ENCODE measurements around the gene KCNK3. TPM values are rescaled to one million over a fixed set of nuclear protein-coding genes. Genes with fewer than 3 reads are reported as not detected.

Gene KCNK3
- total RNA-seq, 3 donors from 2014 or later (not counting 1 experiment from before 2014, with no cell fraction given), result not detected

DNA sequence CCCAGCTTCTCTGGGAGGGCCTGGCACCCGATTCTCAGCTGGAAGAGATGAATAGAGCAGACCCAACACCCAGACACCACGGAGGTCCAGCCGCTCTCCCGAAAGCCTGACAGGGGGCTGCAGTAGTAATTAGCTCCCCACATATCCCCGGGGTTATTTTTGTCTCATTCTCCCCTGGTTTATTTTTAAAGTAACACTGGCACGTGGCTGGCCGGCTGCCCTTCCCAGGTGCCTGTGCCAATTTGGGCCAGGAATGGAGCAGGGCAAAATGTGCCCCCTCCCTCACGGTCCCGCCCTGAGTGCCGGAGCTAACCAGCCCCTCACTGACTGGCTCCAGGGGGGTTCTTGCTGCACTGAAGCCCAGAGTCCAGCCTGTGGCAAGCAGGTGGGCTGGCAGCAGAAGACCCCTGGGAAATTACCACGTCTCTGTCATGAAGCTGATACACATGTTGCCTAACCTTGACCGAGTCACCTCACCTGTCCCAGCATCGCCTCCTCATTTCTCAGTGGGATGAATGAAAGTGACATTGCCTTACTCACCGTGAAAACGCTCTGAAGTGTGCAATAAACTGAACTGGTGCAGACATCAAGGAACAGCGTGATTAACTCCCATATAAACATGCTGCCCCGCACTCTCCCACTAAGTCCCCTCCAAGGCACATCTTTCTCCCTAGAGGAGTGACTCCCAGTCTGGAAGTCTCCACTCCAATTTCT is 18.4 kb downstream of the KCNK3 start:
- no peak overlapping the region for H3K27ac ChIP-seq (ENCODE audit: low read length)
- no peak overlapping the region for H3K4me3 Mint-ChIP-seq
- TF ChIP-seq, protein P1, sequence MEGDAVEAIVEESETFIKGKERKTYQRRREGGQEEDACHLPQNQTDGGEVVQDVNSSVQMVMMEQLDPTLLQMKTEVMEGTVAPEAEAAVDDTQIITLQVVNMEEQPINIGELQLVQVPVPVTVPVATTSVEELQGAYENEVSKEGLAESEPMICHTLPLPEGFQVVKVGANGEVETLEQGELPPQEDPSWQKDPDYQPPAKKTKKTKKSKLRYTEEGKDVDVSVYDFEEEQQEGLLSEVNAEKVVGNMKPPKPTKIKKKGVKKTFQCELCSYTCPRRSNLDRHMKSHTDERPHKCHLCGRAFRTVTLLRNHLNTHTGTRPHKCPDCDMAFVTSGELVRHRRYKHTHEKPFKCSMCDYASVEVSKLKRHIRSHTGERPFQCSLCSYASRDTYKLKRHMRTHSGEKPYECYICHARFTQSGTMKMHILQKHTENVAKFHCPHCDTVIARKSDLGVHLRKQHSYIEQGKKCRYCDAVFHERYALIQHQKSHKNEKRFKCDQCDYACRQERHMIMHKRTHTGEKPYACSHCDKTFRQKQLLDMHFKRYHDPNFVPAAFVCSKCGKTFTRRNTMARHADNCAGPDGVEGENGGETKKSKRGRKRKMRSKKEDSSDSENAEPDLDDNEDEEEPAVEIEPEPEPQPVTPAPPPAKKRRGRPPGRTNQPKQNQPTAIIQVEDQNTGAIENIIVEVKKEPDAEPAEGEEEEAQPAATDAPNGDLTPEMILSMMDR (IDR thresholded peaks at IDR 0.05), result no peak
- no peaks in the 10 kb centered on the region for H3K9me3 ChIP-seq (ENCODE audit: control insufficient read depth, insufficient read depth, low read length)
- H3K9me3 Mint-ChIP-seq, result no peaks in the 10 kb centered on the region
- H3K4me3 ChIP-seq (ENCODE audit: low read length), result no peak overlapping the region
- H3K4me1 Mint-ChIP-seq, result peaks cover 0 to 5% of the 10 kb centered on the region in 2 donors
- no peaks in the 10 kb centered on the region for H3K27me3 ChIP-seq (ENCODE audit: control insufficient read depth, insufficient read depth, low read length)
- no peaks in the 10 kb centered on the region for H3K4me1 ChIP-seq (ENCODE audit: control insufficient read depth, insufficient read depth, low read length)
- no peak for ATAC-seq
- H3K27me3 Mint-ChIP-seq (ENCODE audit: low read depth in 2 of 2), result peaks cover 4 to 7% of the 10 kb centered on the region in 2 donors
- no peak overlapping the region for H3K27ac Mint-ChIP-seq
- WGBS (ENCODE audit: insufficient coverage), result 82% methylated on average over 17 of the region's 17 CpGs
- intact Hi-C loops (cut with micrococcal nuclease), result no loop called here
- H3K36me3 ChIP-seq (ENCODE audit: control insufficient read depth, insufficient read depth, low read length), result no peaks in the 10 kb centered on the region
- no peak for DNase-seq
- no peaks in the 10 kb centered on the region for H3K36me3 Mint-ChIP-seq

DNA sequence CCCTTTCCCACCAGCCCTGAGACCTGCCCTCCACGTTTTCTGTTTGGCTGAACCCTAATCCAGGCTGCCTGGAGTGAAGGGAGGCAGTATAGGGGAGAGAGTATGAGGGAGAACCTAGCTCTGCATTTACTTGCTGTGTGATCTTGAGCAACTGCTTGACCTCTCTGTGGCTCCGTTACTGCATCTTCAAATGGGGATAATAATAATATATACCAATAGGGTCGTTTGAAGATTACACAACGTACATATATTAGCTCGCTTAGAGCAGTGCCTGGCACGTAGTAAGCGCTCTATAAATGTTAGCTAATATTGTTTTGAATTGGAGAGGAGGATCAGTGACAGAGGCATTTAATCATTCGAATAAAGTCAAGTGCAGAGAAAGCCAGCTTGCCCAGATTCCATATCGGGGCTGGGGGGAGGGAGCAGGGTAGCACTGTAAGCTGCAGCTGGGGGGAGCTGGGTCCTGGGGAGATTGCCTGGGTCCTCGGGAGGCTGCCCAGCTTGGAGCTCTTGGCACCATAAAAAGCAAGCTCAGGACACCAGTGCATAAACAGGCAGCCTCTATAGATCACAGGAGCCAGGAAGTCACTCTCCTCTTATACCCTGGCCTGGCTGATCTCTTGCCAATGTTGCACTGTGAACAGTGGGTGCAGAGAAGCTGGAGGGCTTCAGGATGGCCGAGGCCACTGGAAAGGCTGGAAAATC is 19.1 kb downstream of the KCNK3 start:
- no peak overlapping the region for H3K27ac ChIP-seq (ENCODE audit: low read length)
- Mint-ChIP-seq H3K9me3 (no peaks in the 10 kb centered on the region), H3K4me1 (peaks cover 0 to 5% of the 10 kb centered on the region in 2 donors), H3K4me3 (no peak overlapping the region), H3K36me3 (no peaks in the 10 kb centered on the region), H3K27ac (no peak overlapping the region), H3K27me3 (ENCODE audit: low read depth in 2 of 2) (peaks cover 4 to 7% of the 10 kb centered on the region in 2 donors)
- no peak for ATAC-seq
- intact Hi-C loops (cut with micrococcal nuclease), result no loop called here
- 68% methylated on average over 11 of the region's 11 CpGs for WGBS (ENCODE audit: insufficient coverage)
- DNase-seq, result no peak
- no peaks in the 10 kb centered on the region for H3K9me3 ChIP-seq (ENCODE audit: control insufficient read depth, insufficient read depth, low read length)
- H3K27me3 ChIP-seq (ENCODE audit: control insufficient read depth, insufficient read depth, low read length), result no peaks in the 10 kb centered on the region
- H3K4me1 ChIP-seq (ENCODE audit: control insufficient read depth, insufficient read depth, low read length), result no peaks in the 10 kb centered on the region
- TF ChIP-seq, protein P1 (IDR thresholded peaks at IDR 0.05), result no peak
- H3K4me3 ChIP-seq (ENCODE audit: low read length), result no peak overlapping the region
- no peaks in the 10 kb centered on the region for H3K36me3 ChIP-seq (ENCODE audit: control insufficient read depth, insufficient read depth, low read length)

DNA sequence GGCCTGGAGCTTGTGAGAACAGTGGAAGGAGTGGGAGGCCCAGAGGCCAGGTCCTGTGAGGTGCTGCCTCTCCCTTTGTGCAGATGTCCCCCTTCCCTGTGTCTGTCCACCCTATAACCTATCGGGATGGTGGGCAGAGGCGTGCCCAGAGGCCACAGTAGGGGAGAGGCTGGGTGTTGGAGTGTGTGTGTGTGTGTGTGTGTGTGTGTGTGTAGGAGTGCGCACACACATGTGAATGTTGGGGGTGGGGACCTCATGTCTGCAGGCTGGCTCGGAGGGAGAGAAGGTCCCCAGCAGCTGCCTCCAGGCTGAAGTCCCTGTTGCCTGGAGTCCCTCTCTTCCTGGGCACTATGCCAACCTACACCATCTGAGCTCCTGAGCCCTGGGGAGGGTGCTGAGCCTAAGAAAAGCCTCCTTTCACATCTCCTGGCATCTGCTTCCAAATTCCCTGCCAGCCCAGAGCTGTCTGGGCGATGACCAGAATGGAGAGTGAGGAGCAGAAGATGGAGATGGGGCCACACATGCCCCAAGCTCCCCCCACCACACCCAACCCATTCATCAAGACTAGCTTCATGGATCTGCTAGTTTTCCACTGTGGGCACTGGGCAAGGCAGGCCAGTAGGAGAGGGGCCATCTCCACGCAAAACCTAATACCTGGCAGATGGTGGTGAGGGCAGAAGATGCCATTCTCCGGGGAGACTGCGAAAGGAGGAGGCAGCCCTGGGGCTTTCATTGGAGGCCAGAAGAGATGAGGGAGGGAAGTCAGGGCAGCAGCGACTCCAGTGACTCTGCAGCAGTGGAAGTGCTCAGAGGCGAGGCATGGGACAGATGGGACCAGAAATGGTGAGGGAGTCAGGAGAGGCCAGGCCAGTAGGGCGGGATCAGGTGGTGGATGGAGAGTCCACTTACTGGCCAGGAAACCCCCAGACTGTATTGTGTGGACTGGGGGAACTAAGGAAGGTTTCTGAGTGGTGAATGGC is 20.3 kb downstream of the KCNK3 start:
- Mint-ChIP-seq H3K9me3 (no peaks in the 10 kb centered on the region), H3K4me1 (peaks cover 0 to 5% of the 10 kb centered on the region in 2 donors), H3K27ac (no peak overlapping the region), H3K36me3 (no peaks in the 10 kb centered on the region), H3K27me3 (ENCODE audit: low read depth in 2 of 2) (peaks cover 4 to 7% of the 10 kb centered on the region in 2 donors), H3K4me3 (no peak overlapping the region)
- intact Hi-C loops (cut with micrococcal nuclease), result no loop called here
- DNase-seq (no peak), ATAC-seq (no peak)
- H3K36me3 ChIP-seq (ENCODE audit: control insufficient read depth, insufficient read depth, low read length), result no peaks in the 10 kb centered on the region
- no peaks in the 10 kb centered on the region for H3K9me3 ChIP-seq (ENCODE audit: control insufficient read depth, insufficient read depth, low read length)
- TF ChIP-seq, protein P1 (IDR thresholded peaks at IDR 0.05), result no peak
- 84% methylated on average over 10 of the region's 11 CpGs for WGBS (ENCODE audit: insufficient coverage)
- no peak overlapping the region for H3K27ac ChIP-seq (ENCODE audit: low read length)
- no peaks in the 10 kb centered on the region for H3K27me3 ChIP-seq (ENCODE audit: control insufficient read depth, insufficient read depth, low read length)
- no peak overlapping the region for H3K4me3 ChIP-seq (ENCODE audit: low read length)
- H3K4me1 ChIP-seq (ENCODE audit: control insufficient read depth, insufficient read depth, low read length), result no peaks in the 10 kb centered on the region
